H9 (cell line): ENCODE measurements around the gene PTPDC1. TPM values are rescaled to one million over a fixed set of nuclear protein-coding genes. Genes with fewer than 3 reads are reported as not detected.

Experiments
- DNase-seq: peaks from one replicate; pipeline ENCODE4 v3.0.0-alpha.2; 2017
- H2AFZ ChIP-seq: one replicate; pipeline ENCODE4 v1.6.1; 2013; ENCODE audit warnings: mild to moderate bottlenecking, low read length, control low read depth, moderate library complexity
- H2AK5ac ChIP-seq: 2 replicates; pipeline ENCODE4 v1.6.1; 2013; ENCODE audit warnings: low read length, control low read depth, mixed read lengths; ENCODE audit not compliant: insufficient read length
- H2BK120ac ChIP-seq: one replicate; pipeline ENCODE4 v1.6.1; 2013; ENCODE audit warnings: low read depth, mild to moderate bottlenecking, low read length, control low read depth, inconsistent platforms; ENCODE audit not compliant: poor library complexity, severe bottlenecking
- H2BK12ac ChIP-seq: 2 replicates; pipeline ENCODE4 v1.6.1; 2013; ENCODE audit warnings: low read length, control low read depth, mixed read lengths, low read depth; ENCODE audit not compliant: insufficient read length
- H2BK15ac ChIP-seq: 2 replicates; pipeline ENCODE4 v1.6.1; 2013; ENCODE audit warnings: low read depth, low read length, control low read depth
- H2BK20ac ChIP-seq: one replicate; pipeline ENCODE4 v1.6.1; 2013; ENCODE audit warnings: low read depth, mild to moderate bottlenecking, low read length, control low read depth, inconsistent platforms; ENCODE audit not compliant: poor library complexity, severe bottlenecking
- H2BK5ac ChIP-seq: 2 replicates; pipeline ENCODE4 v1.6.1; 2013; ENCODE audit warnings: low read length, control low read depth, mixed read lengths; ENCODE audit not compliant: insufficient read length
- H3K14ac ChIP-seq: 2 replicates; pipeline ENCODE4 v1.6.1; 2013; ENCODE audit warnings: low read length, control low read depth; ENCODE audit not compliant: insufficient read depth
- H3K18ac ChIP-seq: 2 replicates; pipeline ENCODE4 v1.6.1; 2013; ENCODE audit warnings: low read depth, mild to moderate bottlenecking, mixed read lengths, low read length, control low read depth; ENCODE audit not compliant: insufficient read length
- H3K23ac ChIP-seq: 2 replicates; pipeline ENCODE4 v1.6.1; 2013; ENCODE audit warnings: low read length, control low read depth, mixed read lengths, low read depth; ENCODE audit not compliant: insufficient read length
- H3K23me2 ChIP-seq: 2 replicates; pipeline ENCODE4 v1.6.1; 2013; ENCODE audit warnings: low read depth, mild to moderate bottlenecking, mixed read lengths, low read length, control low read depth; ENCODE audit not compliant: insufficient read length, poor library complexity, severe bottlenecking
- H3K27ac ChIP-seq: 2 replicates; pipeline ENCODE4 v1.5.1; 2013; ENCODE audit warnings: low read length, control low read depth, mixed read lengths, low read depth; ENCODE audit not compliant: insufficient read length
- H3K27me3 ChIP-seq: 2 replicates; pipeline ENCODE4 v1.6.1; 2013; ENCODE audit warnings: low read length, control low read depth, inconsistent platforms; ENCODE audit not compliant: insufficient read depth
- H3K4ac ChIP-seq: 2 replicates; pipeline ENCODE4 v1.6.1; 2013; ENCODE audit warnings: low read depth, mild to moderate bottlenecking, control low read depth, inconsistent platforms, low read length, moderate library complexity
- H3K4me1 ChIP-seq: 2 replicates; pipeline ENCODE4 v1.6.1; 2013; ENCODE audit warnings: low read length, control low read depth, inconsistent platforms; ENCODE audit not compliant: insufficient read depth
- H3K4me2 ChIP-seq: 2 replicates; pipeline ENCODE4 v1.6.1; 2013; ENCODE audit warnings: low read length, control low read depth, mixed read lengths; ENCODE audit not compliant: insufficient read length, insufficient read depth
- H3K56ac ChIP-seq: 2 replicates; pipeline ENCODE4 v1.6.1; 2013; ENCODE audit warnings: low read depth, mild to moderate bottlenecking, mixed read lengths, low read length, control low read depth; ENCODE audit not compliant: insufficient read length
- H3K79me1 ChIP-seq: 2 replicates; pipeline ENCODE4 v1.6.1; 2013; ENCODE audit warnings: low read depth, mild to moderate bottlenecking, moderate library complexity, low read length, control low read depth, inconsistent platforms; ENCODE audit not compliant: insufficient read depth, poor library complexity, severe bottlenecking
- H3K79me2 ChIP-seq: 2 replicates; pipeline ENCODE4 v1.6.1; 2013; ENCODE audit warnings: low read length, control low read depth, inconsistent platforms; ENCODE audit not compliant: insufficient read depth
- H3K9ac ChIP-seq: 2 replicates; pipeline ENCODE4 v1.6.1; 2013; ENCODE audit warnings: low read length, control low read depth, mixed read lengths; ENCODE audit not compliant: insufficient read length; ENCODE audit errors: extremely low read depth
- H3K9me3 ChIP-seq: one replicate; pipeline ENCODE4 v1.6.1; 2013; ENCODE audit warnings: low read depth, low read length, inconsistent platforms; ENCODE audit not compliant: control insufficient read depth
- H3T11ph ChIP-seq: one replicate; pipeline ENCODE4 v1.6.1; 2013; ENCODE audit warnings: mild to moderate bottlenecking, low read length, control low read depth, inconsistent platforms
- H4K20me1 ChIP-seq: one replicate; pipeline ENCODE4 v1.6.1; 2013; ENCODE audit not compliant: control insufficient read depth, insufficient read length, insufficient read depth
- H4K5ac ChIP-seq: 2 replicates; pipeline ENCODE4 v1.6.1; 2013; ENCODE audit warnings: low read depth, mild to moderate bottlenecking, mixed read lengths, low read length, control low read depth; ENCODE audit not compliant: insufficient read length
- H4K8ac ChIP-seq: replicated peaks from 2 replicates; pipeline ENCODE4 v1.6.1; 2013; ENCODE audit warnings: low read length, control low read depth, mixed read lengths, low read depth; ENCODE audit not compliant: insufficient read length
- H4K91ac ChIP-seq: 2 replicates; pipeline ENCODE4 v1.6.1; 2013; ENCODE audit warnings: low read depth, mild to moderate bottlenecking, moderate library complexity, mixed read lengths, low read length, control low read depth; ENCODE audit not compliant: insufficient read length
- H3K27ac Mint-ChIP-seq, 3 experiments: 2 replicates in 2 of 3; 3 replicates in 1 of 3; pipeline ENCODE4 v1.8.0; 2020 to 2021; ENCODE audit warnings: mixed read lengths in 3 of 3, mild to moderate bottlenecking in 1 of 3, moderate library complexity in 1 of 3
- H3K27me3 Mint-ChIP-seq: 2 replicates; pipeline ENCODE4 v1.8.0; 2021; ENCODE audit warnings: low read depth, mild to moderate bottlenecking, moderate library complexity, mixed read lengths
- H3K36me3 Mint-ChIP-seq, 3 experiments: 2 replicates in 2 of 3; 3 replicates in 1 of 3; pipeline ENCODE4 v1.8.0; 2020 to 2021; ENCODE audit warnings: low read depth in 3 of 3, mixed read lengths in 3 of 3; ENCODE audit not compliant: insufficient read depth in 1 of 3
- H3K4me1 Mint-ChIP-seq, 2 experiments: 2 replicates each; pipeline ENCODE4 v1.8.0; 2020; ENCODE audit warnings: mixed read lengths in 2 of 2
- H3K4me3 Mint-ChIP-seq, 2 experiments: 2 replicates in 1 of 2; 3 replicates in 1 of 2; pipeline ENCODE4 v1.8.0; 2020 to 2021; ENCODE audit warnings: mild to moderate bottlenecking in 2 of 2, mixed read lengths in 2 of 2, moderate library complexity in 1 of 2
- H3K9me3 Mint-ChIP-seq, 2 experiments: 2 replicates in 1 of 2; 3 replicates in 1 of 2; pipeline ENCODE4 v1.8.0; 2020; ENCODE audit warnings: mild to moderate bottlenecking in 2 of 2, mixed read lengths in 2 of 2, moderate library complexity in 1 of 2
- CTCF ChIP-seq: fragments of 200-600 bp; sonication (generic); conservative IDR thresholded peaks from 3 replicates; pipeline ENCODE4 v1.8.0; 2021; ENCODE audit warnings: antibody characterized with exemption, mild to moderate bottlenecking
- WGBS: extraction: QIAGEN DNeasy Blood & Tissue Kit; methylation state at CpG from one replicate; pipeline ENCODE4 v1.1.7; 2013; ENCODE audit warnings: missing lambda C conversion rate, low lambda C conversion rate, mixed read lengths; ENCODE audit not compliant: insufficient read length; ENCODE audit errors: extremely low coverage; 5-methylcytosine and 5-hydroxymethylcytosine counted together
- total RNA-seq: library from RNA; stranded (reverse); gene quantifications from 2 replicates; pipeline ENCODE4 v1.2.1, GENCODE V29; 2021

PTPDC1 gene
- total RNA-seq, 1 experiment from 2014 or later: 4.8 TPM

- Histone ChIP-seq H3K23ac (no peak overlapping the region), H2BK5ac (no peak overlapping the region), H3K27ac (no peak overlapping the region), H3K56ac (no peak overlapping the region), H3K9me3 (no peaks in the 10 kb centered on the region), H2BK12ac (no peak overlapping the region), H3K9ac (no peak overlapping the region), H3K4me2 (no peak overlapping the region), H4K8ac (no peak overlapping the region), H3T11ph (no peak overlapping the region), H3K79me2 (no peaks in the 10 kb centered on the region), H3K4me1 (no peaks in the 10 kb centered on the region), H3K4ac (no peak overlapping the region), H2BK15ac (no peak overlapping the region), H2AK5ac (no peak overlapping the region), H3K79me1 (no peaks in the 10 kb centered on the region), H4K91ac (no peak overlapping the region), H3K18ac (no peak overlapping the region), H2AFZ (no peak overlapping the region), H2BK120ac (no peak overlapping the region), H2BK20ac (no peak overlapping the region), H3K23me2 (no peaks in the 10 kb centered on the region), H4K20me1 (no peaks in the 10 kb centered on the region), H4K5ac (no peak overlapping the region), H3K14ac (no peak overlapping the region), H3K27me3 (no peaks in the 10 kb centered on the region)
- no peak overlapping the region; a peak in 1 of 7 replicates for H3K27ac Mint-ChIP-seq
- no peak for DNase-seq
- no peak overlapping the region for H3K4me3 Mint-ChIP-seq
- WGBS: no CpG with 5 or more reads among the region's 6 CpGs
- H3K36me3 Mint-ChIP-seq: peaks cover 7 to 12% (median 11%) of the 10 kb centered on the region in 3 experiments; a peak in 6 of 7 replicates
- H3K27me3 Mint-ChIP-seq: no peaks in the 10 kb centered on the region
- peaks cover 0 to 4% of the 10 kb centered on the region in 2 experiments; a peak in 1 of 5 replicates for H3K9me3 Mint-ChIP-seq
- TF ChIP-seq CTCF: no peak
- peaks cover 19 to 24% of the 10 kb centered on the region in 2 experiments for H3K4me1 Mint-ChIP-seq
Observed at GRCh38 chr9:94097788-94098414, 13.6 kb downstream of the PTPDC1 start.
